ENCODE results near the gene SPATS2.
"Not testable (repeated sequence)": the region's sequence is repeated elsewhere in the genome, so short reads cannot be mapped to it uniquely, and the experiment has no call there.

The SPATS2 gene

DNA sequence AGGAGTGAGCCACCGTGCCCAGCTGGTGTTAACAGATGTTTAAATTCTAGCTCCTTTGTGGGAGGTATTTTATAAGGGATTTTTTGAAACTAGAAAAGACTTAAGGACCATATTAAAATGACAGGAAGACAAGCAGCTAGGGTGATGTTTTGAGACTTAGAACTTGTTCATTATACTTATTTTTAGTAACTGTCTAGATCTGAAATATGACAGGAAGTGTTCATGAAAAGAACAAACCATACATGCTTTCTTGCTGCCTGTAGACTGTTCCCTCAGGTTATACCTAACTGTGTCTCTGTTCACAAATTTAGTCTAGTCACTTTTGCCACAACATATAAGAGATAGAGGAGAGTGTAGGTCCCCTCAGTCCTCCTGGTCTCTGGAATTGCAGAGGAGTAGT is 134.6 kb downstream of the SPATS2 start:
- intact Hi-C loops (cut with DNase I) = no loop called here
- DNase-seq = no peak

DNA sequence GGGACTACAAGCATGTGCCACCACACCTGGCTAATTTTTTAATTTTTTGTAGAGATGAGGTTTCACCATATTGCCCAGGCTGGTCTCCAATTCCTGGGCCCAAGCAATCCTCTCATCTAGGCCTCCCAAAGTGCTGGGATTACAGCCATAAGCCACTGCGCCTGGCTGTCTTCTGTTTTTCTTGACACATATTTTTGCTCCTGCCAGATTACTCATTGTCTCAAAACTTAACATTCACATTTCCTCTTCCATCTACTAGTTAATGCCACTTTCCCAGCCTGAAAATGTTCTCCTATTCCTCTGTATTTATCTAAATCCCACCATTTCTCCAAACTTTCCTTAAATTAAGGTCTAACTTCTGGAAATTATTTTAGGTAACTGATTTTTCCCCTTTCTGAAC is 135.3 kb downstream of the SPATS2 start:
- intact Hi-C loops (cut with DNase I) = no loop called here
- no peak for DNase-seq

DNA sequence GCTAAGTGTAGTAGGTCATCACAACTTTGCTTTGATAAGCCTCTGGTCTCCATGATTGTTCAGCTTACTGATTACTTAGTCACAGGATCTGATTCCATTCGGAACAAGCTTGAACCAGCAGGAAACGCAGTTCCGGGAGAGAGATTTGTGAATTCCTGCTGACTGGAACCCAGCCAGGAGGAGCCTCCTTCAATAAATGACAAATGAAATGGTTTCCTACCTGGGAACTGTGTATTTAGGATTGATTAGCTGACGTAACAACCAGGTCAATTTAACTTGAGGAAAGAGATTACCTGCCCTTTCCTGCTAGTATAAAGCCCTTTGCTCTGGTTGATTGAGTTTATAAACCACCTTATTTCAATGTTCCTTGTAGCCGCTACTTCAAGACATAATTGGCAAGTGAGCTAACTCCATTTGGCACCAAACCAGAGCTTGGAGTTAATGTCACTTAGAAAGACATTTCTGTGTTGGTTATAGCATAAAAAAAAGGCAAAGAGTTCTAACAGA is 136.5 kb downstream of the SPATS2 start:
- DNase-seq = no peak
- intact Hi-C loops (cut with DNase I) = no loop called here

DNA sequence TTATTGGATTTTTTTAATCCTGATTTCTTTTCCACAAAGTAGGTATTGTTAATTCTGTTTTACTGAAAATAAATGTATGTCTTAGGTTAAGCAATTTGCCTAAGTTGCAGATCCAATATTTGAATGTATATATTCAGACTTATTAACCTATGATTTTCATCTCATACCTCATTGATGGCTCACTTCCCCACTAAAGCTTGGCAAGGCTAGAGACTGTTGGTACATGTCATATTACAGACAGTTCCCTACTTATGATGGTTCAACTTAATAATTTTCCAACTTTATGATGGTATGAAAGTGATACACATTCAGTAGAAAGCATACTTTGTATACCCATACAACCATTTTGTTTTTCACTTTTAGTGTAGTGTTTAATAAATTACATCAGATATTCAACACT is 138.4 kb downstream of the SPATS2 start:
- intact Hi-C loops (cut with DNase I) = no loop called here
- no peak for DNase-seq

DNA sequence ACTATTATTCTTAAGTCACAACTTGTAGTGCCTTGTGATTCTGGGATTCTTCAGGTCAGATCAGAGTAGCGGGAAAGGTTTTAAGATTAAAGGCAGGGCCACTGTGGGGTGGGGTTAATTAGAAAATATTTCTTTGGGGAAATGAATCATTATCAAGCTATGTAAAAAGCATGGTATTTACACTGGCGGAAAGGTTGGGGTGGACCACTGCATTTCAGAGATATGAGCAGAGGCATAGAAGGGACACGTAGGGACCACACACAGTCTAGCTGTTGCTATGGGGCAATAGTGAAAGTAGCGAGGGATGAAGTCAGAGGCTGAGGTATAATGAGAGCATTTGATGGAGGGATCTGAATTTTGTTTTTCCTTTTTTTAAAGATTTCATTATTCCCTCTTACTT is 139.9 kb downstream of the SPATS2 start:
- DNase-seq = no peak
- intact Hi-C loops (cut with DNase I) = no loop called here

DNA sequence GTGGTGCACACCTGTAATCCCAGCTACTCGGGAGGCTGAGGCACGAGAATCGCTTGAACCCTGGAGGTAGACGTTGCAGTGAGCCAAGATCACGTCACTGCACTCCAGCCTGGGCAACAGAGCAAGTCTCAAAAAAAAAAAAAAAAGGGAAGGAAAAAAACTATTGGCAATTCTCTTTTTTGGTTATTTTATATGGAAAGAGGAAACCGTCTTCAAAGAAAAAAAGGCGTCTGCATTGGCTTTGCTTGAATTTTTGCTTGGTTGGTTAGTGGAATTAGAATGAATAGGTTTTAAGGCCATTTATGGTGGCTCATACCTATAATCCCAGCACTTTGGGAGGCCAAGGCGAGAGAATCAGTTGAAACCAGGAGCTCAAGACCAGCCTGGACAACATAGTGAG is 142.4 kb downstream of the SPATS2 start:
- intact Hi-C loops (cut with DNase I); DNase-seq: not testable (repeated sequence)

DNA sequence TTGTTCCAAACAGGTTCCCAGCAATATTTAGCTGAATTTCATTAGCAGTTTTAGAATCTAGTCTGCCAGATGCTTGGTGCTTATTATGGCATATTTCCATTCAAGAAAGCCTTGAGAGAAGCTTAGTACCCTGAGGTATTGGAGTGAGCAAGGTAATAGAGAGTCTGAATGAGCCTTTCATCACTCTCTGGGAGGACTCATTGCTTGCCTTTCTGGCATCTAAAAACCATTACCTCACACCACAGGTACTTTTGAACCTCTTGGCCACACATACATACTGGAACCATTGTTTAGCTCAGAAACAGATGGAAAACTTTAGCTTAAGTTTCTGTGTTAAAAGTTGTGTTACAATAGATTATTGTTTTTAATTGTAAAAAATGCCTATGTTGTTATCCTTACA is 144.1 kb downstream of the SPATS2 start:
- DNase-seq = no peak
- intact Hi-C loops (cut with DNase I) = no loop called here

DNA sequence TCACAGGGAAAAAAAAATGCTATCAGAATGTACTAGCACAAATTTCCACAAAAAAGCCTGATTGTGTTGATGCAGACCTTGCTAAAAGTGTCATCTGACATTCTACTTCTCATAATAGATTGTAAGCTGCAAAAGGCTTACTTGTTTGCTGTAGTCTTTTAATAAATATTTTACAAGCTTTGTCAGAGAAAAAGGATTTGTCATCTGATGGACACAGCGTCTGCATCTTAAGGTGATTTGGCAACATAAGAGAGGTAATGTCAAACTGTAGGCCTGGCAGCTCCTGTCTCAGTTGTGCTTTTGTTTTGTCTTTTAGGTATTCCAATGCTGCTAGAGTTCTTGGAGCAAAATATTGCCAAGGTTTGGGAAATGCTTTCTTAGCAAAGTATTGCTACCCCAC is 145.3 kb downstream of the SPATS2 start:
- DNase-seq = no peak
- intact Hi-C loops (cut with DNase I) = no loop called here

DNA sequence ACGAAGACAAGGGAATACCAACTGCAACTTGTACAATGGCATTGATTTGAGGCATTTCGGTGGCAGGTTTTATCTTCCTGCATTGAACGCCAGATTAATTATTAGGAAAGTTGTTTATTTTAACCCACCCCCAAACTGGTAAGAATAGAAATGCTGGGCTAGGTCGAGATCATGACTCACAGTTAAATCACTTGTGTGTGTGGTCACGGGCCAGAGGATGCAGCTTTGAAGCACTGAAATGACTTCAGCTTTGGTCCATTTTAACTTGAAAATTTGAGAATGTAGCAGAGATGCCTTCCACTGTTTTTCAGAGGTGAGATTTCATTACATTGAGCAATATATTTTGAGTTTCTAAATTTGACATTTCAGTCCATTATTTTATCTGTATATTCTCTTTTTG is 148.0 kb downstream of the SPATS2 start:
- intact Hi-C loops (cut with DNase I) = loop anchor here (2.0 kb wide), 1 partner anchor 156 kb away; no protein-coding TSS in a partner anchor
- DNase-seq = no peak

DNA sequence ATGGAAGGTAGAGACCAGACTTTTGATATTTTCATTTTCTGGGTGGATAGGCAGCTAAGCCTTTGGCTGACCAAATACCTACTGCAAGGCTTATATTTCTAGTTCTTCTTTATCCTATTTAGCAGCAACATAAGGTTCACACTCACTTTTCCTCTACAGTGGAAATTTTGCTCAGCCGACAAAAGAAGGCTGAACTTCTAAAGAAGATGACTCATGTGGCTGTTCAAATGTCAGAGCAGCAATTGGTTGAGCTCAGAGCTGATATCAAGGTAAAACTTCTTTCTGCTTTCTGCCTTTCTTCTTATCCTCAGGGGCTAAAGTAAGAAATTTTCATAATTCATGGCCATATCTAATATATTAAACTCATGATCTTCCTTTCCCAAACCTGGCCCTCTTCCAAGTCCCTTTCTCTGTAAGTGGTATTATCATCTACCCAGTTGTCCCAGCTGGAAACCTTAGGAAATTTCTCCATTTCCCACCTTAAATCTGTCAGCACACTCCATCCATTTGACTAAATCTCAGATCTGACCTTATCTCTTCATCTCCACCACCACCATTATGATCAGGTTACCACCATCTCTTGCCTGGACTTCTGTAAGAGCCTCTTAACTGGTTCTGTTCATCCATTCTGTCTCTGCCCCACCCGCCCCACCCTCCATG is 151.8 kb downstream of the SPATS2 start:
- intact Hi-C loops (cut with DNase I) = no loop called here
- no peak for DNase-seq

DNA sequence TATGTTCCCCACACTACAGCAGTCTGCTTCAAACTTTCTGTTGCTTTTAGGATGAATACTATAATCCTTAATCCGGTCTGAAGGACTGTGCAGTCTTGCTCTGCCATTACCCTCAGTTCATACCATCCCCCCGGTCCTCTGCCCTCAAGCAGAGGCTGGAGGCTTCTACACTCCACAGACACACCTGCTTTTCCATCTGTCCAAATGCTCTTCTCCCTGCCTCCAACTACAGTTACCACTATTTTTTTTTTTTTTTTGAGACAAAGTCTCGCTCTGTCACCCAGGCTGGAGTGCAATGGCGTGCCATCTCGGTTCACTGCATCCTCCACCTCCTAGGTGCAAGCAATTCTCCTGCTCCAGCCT is 152.3 kb downstream of the SPATS2 start:
- no peak for DNase-seq
- intact Hi-C loops (cut with DNase I) = no loop called here

DNA sequence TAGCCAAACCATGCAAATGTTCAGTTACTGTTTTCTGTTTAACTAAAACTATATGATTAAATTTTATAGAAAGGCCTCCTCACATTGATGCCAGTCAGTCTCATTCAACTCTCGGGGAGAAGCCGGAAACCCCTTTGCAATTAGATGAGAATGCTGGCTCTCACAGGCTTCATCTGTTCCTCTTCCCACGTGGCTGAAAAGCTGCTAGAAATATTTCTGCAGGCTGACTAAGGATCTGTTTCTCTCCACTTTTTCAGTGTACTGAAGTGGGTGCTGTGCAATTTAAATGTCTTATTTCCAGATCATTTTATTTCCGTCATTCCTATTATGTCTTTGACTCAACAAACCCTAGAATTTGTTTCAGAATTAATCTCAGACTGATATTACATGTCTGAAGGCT is 154.1 kb downstream of the SPATS2 start:
- DNase-seq = no peak
- intact Hi-C loops (cut with DNase I) = no loop called here

DNA sequence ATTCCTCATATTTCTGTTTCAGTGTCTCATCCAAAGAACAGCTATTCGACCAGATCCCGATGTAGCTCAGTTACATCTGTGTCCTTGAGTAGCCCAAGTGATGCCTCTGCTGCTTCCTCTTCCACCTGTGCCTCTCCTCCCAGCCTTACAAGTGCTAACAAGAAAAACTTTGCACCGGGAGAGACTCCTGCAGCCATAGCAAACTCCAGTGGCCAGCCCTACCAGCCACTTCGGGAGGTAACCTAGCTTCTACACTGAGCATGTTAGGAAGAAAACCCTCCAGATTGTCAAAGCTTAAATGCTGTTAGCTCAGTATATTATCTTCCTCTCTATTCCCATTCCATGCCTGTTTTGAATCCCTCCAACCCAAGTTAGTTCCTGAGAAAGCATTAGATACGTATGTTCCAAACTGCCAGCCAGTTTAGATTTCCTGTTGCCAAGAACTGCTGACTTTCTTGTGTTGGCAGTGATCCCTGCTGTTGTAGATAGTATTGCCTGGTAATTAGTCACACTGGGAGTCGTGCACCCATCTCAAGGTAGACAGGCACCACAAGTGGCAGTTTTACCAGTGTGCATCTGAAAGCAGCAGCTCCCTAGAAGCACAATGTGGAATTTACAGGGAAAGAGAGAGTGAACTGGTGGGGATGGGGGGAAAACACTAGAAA is 157.5 kb downstream of the SPATS2 start:
- DNase-seq = no peak
- intact Hi-C loops (cut with DNase I) = no loop called here

DNA sequence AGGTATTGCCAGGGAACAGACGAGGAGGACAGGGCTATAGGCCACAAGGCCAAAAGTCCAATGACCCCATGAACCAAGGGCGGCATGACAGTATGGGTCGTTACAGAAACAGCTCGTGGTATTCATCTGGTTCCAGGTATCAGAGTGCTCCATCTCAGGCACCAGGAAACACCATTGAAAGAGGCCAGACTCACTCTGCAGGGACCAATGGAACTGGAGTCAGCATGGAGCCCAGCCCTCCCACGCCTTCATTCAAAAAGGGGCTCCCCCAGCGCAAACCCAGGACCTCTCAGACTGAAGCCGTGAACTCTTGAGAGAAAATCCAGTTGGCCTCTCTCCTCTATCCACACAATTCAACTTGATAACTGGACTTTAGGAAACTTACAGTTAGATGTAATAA is 158.7 kb downstream of the SPATS2 start:
- intact Hi-C loops (cut with DNase I) = no loop called here
- no peak for DNase-seq

DNA sequence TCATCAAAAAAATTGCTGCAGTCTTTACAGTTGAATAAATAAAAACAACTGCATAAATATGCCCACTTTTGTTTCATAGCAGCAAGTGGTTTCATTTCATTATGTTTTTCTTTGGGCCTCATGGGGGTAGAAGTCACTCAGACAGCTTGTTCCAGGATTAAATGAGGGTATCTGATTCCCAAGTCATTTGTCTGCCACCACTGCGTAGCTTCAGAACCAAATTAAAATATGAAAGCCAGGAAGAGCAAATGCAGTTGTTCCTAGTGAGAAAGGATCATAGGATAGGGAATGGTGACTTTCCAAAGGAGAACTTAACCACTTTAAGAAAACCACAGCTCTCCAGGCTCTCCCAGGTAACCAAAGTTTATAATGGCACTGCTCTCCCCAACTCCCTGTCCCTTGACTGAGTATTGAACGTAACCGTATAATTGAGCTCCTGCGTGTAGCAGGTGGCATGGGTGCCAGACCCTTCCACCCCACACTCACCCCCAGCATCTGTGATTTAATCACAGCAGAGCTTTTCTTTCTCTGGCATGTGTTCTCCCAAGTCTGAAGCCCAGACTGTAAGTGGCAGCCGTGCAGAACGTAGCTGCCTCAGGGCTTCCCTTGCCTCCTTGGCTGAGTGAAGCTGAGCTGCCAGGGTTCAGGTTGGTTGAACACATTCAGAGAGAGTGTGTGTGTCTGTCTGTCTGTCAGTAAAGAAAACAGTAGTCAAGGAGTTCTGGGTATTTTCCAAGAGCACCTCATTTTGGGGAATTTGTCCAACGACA is 160.3 kb downstream of the SPATS2 start:
- intact Hi-C loops (cut with DNase I) = no loop called here
- no peak for DNase-seq

DNA sequence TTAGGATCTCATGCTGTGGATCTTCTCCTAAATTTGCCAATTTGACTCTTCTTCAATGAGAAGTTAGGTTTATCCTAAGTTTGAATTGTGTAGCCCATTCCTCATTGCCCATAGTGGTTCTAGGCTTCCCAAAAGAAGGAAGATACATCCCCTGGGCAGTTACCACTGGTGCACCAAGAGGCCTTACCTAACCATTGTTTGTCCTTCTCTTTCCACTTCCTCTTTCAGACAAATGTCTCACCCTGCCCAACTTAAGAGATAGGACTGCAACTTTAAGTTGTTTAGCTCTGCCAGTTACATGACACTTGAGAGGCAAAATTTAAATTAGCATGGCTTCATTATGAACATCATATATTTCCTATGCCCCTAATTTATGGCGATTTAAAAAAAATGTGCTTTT is 162.2 kb downstream of the SPATS2 start:
- intact Hi-C loops (cut with DNase I) = no loop called here
- no peak for DNase-seq

DNA sequence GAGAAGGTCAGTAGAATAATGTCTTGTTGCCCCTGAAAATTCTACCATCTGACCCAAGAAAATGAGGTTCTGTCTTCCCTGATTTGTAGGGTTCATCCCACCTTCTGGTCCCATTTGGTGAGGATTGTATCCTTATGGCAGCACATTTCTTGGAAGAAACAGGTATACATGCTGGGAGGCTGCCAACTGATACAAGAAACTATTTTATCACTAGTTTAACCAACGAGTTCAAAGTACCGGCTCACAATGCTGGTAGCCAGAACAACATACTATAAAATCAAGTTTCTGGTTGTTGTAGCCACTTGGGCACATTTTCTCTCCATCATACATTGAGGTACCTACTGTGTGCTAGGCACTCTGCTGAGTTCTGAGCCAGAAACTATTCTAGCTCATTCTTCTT is 164.5 kb downstream of the SPATS2 start:
- intact Hi-C loops (cut with DNase I) = no loop called here
- DNase-seq = no peak

DNA sequence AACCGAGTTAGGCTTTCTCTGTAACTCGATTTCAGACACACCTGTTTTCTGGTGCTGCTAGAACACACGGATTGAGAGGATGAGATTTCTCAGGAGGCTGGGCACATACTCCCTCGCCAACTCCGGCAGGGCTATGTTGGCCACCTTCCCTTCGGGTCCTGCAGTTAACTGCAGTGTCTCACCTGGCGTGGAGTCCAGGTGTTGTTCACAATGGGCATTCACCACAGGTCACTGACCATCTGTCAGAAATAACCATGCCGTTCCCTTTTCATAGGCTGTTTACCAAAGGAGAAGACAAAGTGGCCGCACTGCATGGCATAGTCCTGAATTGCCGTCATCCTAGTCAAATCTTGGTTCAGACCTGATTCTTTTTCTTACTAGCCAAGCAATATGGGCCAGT is 166.1 kb downstream of the SPATS2 start:
- intact Hi-C loops (cut with DNase I) = no loop called here
- peak in 1 of 10 donors; percentile 66 for DNase-seq

DNA sequence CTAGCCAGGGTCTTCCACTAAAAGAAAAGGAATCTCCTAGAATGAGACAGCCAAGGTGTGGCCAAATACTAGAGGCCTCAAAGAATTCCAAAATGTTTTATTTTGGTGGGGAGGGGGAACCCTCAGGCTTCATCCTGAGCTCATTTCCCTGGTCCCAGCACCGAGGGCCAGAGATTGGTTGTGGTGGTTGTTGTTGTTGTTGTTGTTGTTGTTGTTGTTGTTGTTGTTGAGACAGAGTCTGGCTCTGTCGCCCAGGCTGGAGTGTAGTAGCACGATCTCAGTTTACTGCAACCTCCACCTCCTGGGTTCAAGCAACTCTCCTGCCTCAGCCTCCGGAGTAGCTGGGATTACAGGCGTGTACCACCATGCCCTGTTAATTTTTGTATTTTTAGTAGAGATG is 166.9 kb downstream of the SPATS2 start:
- DNase-seq; intact Hi-C loops (cut with DNase I): not testable (repeated sequence)

DNA sequence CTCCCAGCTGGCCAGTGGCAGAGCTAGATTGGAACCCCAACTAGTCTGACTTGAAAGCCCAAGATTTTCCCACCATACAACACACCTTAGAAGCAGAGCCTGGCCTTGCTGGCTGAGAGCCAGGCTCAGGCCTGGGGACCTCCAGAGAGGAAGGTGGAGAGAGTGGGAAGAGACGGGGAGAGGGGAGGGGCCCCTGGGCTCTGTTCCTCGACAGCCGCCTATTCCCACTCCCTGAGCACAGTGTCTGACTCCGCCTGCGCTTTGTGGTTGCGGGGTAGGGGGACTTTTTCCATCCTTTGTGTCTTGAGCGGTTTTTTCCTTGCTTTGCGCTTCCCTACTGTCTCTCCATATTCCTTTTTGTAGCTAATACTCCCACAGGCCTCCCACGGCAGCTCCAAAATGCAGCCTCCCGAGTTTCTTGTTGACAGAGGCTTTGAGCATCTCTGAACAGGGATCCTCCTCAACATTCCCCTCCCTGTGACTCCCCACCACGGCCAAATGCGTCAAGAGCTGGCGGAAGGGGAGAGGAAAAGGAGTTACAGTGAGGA is 167.5 kb downstream of the SPATS2 start:
- intact Hi-C loops (cut with DNase I) = no loop called here
- DNase-seq = peak in 3 of 10 donors; percentile 80 to 88 (median 88)

DNA sequence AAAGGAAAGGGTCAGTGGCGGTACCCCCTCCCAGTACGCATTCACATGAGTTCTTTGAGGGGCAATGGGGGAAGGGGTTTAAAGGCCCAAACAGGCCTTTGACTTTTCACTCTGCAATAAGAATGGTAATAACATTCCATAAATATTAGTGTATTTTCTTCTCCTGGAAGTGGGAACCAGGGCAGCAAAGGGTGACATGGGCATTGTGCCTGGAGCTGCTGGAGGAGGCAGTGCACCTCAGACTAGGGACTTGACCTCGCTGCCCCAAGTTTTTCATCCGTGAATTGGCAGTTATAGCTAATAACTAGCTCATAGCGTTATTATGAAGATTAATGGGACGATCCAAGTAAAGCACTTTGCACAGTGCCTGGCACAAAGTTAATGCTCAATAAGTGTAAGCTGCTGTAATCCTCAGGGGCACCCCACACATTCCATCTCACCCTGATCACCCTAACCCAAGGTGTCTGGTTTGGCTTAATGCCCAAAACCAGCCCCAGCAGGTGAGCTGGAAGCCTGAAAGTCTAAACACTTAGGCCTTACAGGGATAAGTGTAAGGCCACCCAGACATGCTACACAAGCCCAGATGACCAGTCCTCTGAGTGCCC is 168.8 kb downstream of the SPATS2 start:
- peak in 1 of 10 donors; percentile 44 for DNase-seq
- intact Hi-C loops (cut with DNase I) = no loop called here

Data from posterior cingulate gyrus (tissue), 11 donors.